ENCODE results near the gene NAP1L5.

NAP1L5 gene

DNA sequence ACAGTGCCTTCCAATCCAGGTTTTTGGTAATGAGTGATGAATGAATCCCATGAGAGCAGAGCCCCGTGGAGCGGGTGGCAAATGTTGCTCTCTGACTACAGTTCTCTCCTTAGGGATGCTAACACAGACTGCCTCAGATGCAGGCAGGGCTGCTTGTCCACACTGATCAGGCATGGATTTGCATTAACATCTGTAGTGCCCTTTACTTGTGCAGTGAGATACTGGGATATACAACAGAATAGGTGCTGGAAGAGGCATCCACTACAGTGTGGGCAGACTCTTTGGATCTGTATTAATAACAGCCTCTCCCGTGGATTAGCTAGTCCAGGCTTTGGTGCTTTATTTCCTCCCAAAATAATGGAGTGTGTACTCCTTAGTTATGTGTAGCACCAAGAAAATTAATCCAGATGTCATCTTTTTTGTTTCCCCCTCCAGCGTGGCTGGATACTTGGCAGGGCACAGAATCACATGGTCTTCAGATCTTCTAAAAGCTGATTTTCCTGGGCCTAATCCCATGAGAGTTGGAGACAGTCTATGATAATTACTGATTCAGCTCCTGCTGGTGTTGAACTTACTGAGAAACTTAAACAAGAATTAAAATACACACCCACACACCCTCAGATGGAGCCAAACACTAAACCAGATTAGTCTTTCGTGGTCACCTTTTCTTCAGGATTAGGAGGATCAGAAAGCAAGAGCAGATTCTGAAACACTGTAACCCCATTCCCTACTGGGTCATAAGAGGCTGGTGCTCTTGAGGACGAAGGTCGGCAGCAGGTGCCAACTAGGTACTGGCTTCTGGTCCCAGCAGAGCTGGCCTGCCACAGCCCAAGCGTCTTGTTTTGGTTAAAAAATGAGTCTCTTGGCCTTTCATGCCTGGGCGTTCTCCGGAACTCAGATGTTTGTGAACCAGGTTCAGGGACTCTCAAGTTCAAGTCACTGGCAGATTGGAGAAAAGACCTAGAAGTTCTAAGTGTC is 23.1 kb upstream of the NAP1L5 start:
- no peak for DNase-seq

DNA sequence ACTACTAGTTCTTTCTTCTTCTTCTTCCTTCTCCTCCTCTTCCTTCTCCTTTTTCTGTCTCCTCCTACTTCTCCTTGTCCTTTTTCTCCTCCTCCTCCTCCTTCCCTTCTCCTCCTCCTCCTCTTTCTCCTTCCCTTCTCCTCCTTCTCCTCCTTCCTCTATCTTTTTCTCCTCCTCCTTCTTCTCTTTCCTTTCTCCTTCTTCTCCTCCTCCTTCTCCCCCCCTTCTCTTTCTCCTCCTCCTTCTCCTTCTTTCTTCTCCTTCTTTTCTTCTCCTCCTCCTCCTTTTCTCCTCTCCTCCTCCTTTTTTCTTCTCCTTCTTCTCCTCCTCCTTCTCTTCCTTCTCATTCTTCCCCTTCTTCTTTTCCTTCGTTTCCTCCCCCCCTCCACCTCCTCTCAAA is 21.8 kb upstream of the NAP1L5 start:
- no peak for DNase-seq

DNA sequence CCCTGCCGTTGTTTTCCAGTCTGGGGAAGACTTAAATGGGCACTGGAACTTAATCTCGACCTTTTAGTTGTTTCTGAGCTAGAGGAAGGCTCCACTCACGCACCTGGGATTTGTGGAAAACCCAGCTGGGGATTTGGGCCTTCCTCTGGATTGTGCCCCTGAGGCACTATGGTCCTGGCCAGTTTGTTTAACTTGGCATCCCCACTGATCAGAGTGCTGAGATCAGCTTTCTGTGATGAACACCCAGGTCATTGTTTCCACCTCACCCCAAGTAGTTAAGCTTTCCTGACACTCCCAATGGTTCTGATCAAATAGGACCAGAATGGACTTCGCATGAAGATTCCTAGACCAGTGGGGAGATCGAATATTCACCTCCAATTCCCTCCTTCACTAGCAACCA is 20.5 kb upstream of the NAP1L5 start:
- no peak for DNase-seq

DNA sequence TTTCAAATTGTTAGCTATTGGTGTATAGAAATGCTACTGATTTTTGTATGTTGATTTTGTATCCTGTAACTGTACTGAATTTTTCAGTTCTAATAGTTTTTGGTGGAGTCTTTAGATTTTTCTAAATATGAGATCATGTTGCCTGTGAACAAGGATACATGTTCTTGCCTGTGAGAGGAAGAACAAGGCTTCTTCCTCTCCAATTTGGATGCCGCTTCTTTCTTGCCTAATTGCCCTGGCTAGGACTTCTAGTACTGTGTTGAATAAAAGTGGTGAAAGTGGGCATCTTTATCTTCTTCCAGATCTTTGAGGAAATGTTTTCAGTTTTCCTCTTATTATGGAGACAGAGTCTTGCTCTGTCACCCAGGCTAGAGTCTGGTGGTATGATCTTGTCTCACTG is 16.2 kb upstream of the NAP1L5 start:
- DNase-seq, result no peak

DNA sequence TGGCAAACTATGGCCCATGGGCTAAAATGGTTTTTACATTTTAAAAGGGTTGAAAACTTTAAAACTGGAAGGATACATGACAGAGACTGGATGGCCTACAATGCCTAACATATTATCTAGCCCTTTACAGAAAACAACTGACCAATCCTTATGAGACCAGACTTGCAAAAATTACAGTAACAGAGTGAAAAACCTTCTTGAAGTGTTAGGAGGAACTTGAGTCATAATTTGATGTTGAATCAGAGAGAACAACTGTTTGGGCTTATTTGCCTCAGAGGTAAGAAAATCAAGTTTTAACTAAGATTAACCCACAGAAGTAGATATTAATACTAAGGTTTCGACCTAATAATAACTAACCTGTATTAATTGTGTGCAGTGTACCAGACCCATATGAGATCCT is 12.4 kb upstream of the NAP1L5 start:
- DNase-seq, result no peak

DNA sequence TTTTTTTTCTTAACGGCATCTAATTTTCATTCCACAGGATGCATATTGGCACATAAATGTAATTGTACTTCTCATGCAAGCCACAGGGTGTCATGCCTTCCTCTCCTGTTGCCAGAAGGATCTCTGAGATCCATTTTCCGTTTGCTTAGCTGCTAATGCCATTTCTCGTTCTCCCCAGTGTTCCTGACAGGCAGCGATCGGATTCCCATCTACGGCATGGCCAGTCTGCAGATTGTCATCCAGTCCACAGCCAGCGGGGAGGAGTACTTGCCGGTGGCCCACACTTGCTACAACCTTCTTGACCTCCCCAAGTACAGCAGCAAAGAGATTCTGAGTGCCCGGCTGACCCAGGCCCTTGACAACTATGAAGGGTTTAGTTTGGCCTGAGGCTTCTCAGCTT is 8.9 kb upstream of the NAP1L5 start:
- peak; percentile 0 for DNase-seq

DNA sequence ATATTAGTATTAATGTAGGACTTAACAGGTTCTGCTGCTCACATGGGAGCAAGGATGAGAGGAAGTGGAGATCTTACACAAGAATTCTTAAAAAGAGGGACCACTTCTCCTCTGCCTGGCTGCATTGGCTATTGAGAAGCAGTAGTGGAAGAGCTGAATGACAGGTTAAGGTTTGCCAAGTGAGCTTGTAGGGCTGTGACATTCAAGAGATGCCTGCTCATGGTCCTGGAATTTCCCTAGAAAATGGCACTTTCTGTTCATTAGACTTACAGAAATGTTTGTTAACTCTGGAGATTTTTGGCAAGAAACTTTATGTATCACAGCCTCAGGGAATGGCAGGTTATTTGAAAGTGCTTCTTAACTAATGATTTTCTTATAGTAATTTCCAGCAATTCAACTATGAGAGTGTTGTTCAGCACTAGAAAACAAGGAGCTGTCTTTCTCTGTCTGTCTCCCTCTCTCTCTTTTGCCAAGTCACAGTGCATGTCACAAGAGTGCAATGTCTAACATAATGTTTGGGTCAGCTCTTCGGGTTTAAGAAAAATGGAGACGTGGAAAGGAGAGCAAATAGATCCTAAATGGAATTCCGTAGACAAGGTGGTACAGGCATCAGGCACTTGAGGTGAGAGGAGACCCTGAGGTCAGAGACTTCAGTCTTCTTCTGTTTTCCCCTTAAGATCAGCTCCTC is 8.3 kb upstream of the NAP1L5 start:
- no peak for DNase-seq

DNA sequence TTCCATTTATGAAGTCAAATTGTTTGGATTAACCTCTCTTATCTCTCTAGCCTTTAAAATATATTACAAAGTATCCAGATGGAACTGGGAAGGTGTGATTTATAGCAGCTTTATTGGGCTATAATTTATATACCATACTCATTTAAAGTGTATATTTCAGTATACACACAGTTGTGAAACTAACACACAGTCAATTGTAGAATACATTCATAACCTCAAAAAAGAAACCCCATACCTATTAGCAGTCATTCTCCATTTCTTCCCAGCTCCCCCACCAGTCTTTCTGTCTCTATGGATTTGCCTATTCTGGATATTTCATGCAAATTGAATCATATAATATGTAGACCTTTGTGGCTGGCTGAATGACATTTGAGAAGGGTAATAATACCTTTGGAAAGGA is 7.6 kb upstream of the NAP1L5 start:
- no peak for DNase-seq

DNA sequence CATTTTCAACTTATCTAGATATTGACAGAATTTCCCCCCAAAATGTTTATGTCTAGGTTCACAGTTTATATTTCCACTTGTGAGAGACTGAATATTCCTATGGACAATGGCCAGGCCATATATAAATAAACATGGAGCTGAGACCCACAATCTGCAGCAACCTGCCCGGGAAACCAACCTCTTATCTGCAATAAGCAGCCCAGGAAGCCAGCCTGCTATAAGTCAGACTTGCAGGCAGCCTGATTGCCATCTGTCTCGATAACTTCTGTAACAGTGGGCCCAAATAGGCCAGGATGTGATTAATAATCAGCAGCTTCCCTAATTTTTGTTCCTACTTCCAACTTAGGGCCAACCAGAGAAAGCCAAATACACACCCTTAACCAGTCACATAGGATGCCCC is 5.2 kb upstream of the NAP1L5 start:
- no peak for DNase-seq

DNA sequence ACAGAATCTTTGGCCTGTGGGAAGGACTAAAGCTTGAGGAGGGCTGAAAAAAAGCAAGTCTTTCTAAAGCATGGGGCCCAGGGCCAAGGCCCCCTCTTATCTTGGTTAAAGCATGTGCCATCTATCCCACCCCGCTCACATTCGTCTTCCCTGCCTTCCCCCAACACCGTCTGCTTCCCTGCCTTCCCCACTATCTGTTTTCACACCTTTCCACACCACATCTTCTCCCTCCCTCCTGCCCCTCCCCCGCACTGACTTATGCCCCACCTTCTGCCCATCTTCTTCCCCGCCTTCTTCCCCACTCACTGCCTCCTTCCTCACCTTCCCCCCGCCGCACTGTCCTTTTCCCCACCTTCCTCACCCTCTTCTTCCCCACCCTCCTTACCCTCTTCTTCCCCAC is 890 bp upstream of the NAP1L5 start:
- DNase-seq, result no peak

DNA sequence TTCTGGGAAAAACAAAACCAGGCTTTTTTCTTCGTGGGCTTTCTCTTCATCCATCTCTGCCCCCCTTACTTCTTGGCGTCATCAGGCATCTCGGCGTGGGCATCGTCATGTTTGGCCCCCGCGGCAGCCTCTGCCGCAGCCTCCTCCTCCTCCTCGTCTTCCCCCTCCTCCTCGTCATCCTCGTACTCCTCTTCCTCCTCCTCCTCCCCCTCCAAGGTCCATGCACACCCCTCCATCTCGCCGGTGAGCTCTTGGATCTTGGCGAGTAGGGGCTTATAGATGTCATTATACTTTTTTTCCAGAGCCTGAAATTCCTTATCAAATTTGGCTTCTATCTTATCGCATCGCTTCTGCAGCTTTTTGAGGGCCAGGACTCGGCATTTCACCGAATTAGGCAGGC is 488 bp downstream of the NAP1L5 start:
- DNase-seq, result no peak

DNA sequence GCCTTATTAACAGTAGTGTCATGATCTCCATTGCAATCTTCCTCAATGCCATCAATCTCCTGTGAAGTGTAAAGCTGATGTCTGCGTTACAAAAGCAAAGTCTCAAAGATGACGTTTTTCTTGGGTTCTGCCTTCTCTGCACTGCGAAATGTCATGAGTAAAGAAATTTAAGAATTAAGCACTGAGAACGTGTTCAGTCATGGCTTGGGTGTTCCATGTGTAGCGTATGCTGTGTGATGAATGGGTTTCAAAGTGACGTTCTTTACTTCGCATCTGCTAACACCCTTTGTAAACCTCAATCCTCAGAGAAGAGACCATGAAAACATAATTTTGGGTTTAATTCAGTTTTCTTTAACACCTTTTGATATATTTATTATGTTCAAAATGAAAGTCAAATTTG is 999 bp downstream of the NAP1L5 start:
- DNase-seq, result no peak

DNA sequence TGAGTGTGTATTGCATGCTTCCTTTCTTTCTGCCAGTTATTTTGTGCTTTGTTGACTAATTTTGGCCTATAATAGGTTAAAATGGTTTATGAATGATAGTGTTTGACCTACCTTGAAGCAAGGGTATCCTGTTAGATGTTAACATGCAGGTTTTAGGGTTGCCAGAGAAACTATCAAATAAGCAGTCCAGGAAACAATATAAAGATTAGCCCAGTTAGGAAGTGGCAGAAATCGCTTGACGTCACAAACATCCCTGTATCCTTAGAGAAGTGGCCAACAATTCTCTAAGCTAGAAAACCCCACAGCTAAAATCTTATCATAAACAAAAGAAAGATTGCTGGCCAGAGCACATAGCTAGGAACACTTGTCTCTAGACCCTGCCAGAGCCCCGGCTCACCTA is 3.8 kb downstream of the NAP1L5 start:
- DNase-seq, result no peak

DNA sequence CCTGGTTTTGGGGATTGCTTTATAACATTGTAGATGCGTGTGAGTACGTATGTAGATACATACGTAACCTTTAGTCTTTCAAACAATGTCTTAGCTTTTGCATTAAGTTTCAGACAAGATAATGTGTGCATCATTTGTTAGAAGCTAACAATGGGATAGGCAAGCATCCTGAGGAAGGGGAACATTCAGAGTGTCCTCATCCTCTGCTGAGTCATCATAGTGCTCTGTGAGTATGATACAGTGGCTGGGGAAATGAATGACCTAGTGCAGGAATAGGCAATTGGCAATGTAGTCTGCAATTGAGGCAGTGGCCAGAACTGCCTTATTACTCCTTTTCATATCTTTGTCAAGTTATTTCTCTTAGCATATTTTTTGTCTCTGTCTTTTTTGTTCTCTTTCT is 7.3 kb downstream of the NAP1L5 start:
- DNase-seq, result no peak

DNA sequence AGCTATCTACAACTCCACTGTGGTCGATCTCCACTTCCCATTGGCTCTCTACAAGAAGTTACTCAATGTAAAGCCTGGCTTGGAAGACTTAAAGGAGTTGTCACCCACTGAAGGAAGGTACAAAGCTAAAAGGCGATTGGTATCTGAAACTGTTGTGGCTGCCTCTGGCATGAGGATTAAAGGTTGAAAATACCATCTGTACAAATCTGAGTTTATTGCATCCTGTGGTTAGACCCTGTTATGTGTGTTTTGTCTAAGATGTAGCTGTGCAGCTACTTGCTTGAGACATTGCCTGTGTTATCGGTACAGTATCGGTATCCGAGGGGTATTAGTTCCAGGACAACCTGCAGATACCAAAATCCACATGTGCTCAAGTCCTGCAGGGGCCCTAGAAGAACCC is 16.4 kb downstream of the NAP1L5 start:
- no peak for DNase-seq

DNA sequence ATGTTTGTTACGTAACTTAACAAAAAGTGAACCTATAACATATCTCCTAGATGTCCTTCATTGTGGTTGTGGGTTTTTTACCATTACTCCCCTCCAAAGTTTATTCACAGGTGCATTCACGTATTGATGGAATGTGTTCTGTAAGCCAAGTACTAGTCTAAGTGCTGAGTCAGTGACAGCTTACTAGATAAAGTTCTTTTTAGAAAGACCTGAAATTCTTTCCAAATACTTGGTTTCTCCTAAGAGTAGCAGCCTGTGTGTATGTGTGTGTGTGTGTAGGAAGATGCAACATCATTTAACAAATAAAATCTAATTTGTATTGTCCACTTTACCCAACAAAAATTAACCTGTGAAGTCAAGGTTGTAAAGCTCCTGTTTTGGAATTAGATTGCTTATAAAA is 22.1 kb downstream of the NAP1L5 start:
- no peak for DNase-seq

DNA sequence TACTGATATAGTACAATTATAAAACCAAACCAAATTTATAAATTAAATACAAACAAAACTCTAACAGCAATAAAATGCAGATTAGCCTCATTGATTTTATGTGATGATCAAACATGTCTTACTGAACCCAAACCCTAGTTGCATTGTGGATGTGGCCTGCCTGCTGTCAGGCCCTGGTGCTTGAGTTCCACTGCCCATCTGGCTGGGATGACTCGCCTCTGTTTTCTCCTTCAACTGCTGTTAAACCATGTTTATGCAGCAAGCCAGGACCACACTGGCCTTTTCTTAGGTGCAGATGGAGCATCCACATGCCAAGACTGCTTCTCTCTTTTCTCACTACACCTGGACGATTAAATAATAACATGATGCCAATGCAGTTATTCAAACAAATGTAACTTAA is 22.6 kb downstream of the NAP1L5 start:
- DNase-seq, result no peak

DNA sequence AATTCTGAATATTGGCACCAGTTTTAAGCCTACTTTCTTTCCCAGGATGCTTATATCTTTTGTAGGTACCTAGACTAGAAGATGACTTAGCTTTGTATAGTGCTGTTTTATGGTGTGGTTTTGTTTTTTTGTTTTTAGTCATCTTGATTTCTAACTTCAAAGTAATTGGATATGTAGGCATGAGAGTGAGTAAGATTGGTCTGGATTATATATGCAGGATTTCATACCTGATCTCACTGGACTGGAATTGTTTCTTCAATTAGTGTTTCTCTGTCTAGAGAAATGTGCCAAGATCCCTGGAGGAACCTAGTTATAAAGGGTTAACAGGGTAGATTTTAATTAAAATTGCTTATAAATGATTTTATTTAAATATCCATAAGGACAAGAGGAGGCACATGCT is 23.1 kb downstream of the NAP1L5 start:
- DNase-seq, result no peak

DNA sequence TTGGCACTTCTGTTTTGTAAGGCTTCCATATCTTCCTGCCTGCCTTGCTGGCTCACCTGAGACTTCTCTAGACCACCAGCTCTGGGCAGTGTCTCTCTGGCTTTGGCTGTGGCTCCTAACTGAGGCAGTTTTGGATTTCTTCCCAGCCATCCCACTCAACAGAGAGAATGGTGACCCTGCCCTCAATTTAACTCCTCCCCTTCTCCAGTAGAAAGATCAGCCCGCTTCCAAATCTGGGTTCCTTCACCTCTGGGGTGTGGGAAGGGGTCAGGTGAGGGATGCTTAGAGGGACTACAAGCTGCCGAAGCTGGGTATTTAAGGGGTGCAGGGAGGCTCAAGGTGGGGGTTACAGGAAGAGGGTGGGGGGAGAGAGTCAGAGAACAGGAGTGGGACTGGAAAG is 23.7 kb downstream of the NAP1L5 start:
- no peak for DNase-seq

DNA sequence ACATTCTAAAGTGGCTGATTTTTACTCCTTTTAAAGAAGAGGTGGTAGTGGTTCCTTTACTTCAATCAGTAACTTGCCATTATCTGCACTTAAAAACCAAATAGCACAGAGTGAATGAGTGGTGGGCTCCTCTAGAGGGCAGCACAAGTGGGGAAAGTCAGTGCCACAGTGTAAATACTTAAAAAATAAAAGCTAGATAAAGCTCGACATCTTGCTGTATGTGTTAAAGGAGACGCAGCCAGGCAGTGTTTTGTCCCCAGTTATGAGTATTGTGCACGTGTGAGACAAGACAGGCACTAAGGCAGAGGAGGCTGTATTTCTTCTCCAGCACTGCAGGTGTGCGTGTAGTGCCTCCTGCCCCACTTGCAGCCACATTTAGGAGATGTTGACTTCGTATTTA is 24.6 kb downstream of the NAP1L5 start:
- no peak for DNase-seq

DNA sequence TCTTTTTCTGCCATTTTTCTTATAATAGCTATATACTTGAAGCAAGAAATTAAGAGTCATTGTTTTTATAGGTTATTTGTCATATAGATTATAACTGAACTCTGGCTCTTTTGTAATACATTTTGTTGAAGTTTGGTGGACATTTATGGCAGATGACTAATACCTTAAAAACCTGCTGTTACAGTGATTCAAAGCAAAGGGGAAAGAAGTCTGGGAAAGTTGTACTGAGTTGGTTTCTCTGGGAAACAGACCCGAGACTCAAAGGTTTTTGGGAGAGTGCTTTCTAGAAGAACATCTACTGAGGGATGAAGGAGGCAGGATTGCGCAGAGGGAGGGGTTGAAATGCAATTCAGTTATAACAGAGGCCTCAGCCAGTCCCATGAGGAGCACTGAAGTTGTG is 35.9 kb downstream of the NAP1L5 start:
- DNase-seq, result no peak

DNA sequence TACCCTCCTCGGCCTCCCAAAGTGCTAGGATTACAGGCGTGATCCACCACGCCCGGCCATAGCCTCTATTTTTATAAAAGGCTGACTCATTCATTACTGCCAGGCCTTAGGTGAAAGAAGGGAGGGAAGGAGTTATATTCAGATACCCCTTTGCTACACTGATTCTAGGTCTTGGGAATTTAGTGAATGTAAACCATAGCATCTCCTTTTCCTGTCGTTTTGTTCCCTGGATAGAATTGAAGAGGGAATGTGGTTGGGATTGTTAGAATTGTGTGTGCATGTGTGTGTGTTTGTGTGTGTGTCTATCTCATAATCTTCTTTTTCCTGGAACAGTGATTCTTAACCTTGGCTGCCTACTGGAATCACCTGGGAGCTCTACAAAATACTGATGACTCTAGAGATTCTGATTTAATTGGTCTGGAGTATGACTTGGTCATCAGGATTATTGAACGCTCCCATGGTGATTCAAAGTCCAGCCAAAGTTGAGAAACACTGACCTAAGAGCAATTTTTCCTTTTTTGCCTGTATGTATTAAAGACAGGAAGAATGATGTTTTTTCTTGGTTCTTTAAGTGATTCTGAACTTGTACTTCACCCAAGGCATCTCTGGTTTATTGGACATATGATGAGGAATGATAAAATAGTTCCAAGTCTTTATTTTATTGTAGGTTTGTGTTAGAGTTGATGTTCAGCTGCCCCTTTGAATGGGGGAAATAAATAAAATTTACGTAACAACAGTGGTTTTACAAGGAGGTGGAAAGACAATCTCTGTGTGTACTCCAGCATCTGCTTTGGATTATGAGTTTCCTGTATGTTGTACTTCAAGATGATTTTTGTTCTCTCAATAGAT is 37.0 kb downstream of the NAP1L5 start:
- no peak for DNase-seq

DNA sequence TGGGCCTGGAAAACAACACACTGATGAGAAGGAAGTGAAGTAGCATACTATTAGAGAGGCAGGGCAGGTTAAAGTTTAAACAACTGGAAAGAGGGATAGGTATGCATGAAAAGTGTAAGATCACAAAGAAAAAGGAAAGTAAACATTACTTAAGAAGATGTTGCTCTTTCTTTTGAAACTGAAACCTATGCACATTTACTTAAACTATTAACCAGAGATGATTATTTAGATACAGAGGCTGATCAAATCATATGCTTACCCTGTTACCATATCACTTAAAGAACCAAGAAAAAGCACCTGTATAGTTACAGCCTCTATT is 37.8 kb downstream of the NAP1L5 start:
- no peak for DNase-seq
